CD14-positive monocyte (primary cell): Measurements from ENCODE around the gene ATP11A. TPM values are rescaled to one million over a fixed set of nuclear protein-coding genes. Genes with fewer than 3 reads are reported as not detected.

Experiments
- DNase-seq, 3 donors: peaks; one replicate each; pipeline ENCODE4 v3.0.0-alpha.2; 2011 to 2022
- H2AFZ ChIP-seq: 2 replicates; pipeline ENCODE4 v1.6.0; 2012; ENCODE audit warnings: mild to moderate bottlenecking, low read depth, low read length, inconsistent platforms; ENCODE audit not compliant: insufficient read depth, poor library complexity, severe bottlenecking
- H3K27ac ChIP-seq, 2 donors: 1 replicate in 1 of 2; 2 replicates in 1 of 2; pipeline ENCODE4 v1.5.1; 2012 to 2013; ENCODE audit warnings: low read length in 2 of 2, control low read depth in 1 of 2, inconsistent platforms in 1 of 2, low read depth in 1 of 2, mild to moderate bottlenecking in 1 of 2
- H3K27me3 ChIP-seq, 2 donors: one replicate each; pipeline versions ENCODE4 v1.6.0 to v1.6.1; 2011 to 2013; ENCODE audit warnings: low read length in 2 of 2; ENCODE audit not compliant: control insufficient read depth in 2 of 2, insufficient read depth in 2 of 2
- H3K36me3 ChIP-seq, 2 donors: replicated peaks in 1 of 2; 1 replicate in 1 of 2; 2 replicates in 1 of 2; pipeline versions ENCODE4 v1.5.1 to v1.6.1; 2012 to 2013; ENCODE audit warnings: low read length in 2 of 2, control low read depth in 1 of 2, inconsistent platforms in 1 of 2, mild to moderate bottlenecking in 1 of 2; ENCODE audit not compliant: insufficient read depth in 2 of 2, control insufficient read depth in 1 of 2
- H3K4me1 ChIP-seq, 2 donors: 1 replicate in 1 of 2; 2 replicates in 1 of 2; pipeline versions ENCODE4 v1.5.1 to v1.6.1; 2012 to 2013; ENCODE audit warnings: low read length in 2 of 2, control low read depth in 1 of 2, inconsistent platforms in 1 of 2, mild to moderate bottlenecking in 1 of 2, moderate library complexity in 1 of 2; ENCODE audit not compliant: insufficient read depth in 2 of 2, control insufficient read depth in 1 of 2
- H3K4me2 ChIP-seq: replicated peaks from 2 replicates; pipeline ENCODE3; 2012; ENCODE audit warnings: low read length, moderate library complexity, mild to moderate bottlenecking; ENCODE audit not compliant: poor library complexity, severe bottlenecking; ENCODE audit errors: extremely low read depth
- H3K4me3 ChIP-seq, 3 experiments: fragments of 200-600 bp in 1 of 3; sonication (generic) in 1 of 3; replicated peaks in 1 of 3; 1 replicate in 2 of 3; 2 replicates in 1 of 3; pipeline ENCODE4 v1.5.1; 2011 to 2013; ENCODE audit warnings: low read length in 3 of 3, mild to moderate bottlenecking in 3 of 3, control low read depth in 2 of 3, low read depth in 2 of 3, inconsistent platforms in 1 of 3, moderate library complexity in 1 of 3
- H3K79me2 ChIP-seq: 2 replicates; pipeline ENCODE4 v1.6.0; 2012; ENCODE audit warnings: mild to moderate bottlenecking, control low read depth, inconsistent platforms, low read length, moderate library complexity; ENCODE audit not compliant: insufficient read depth
- H3K9ac ChIP-seq: 2 replicates; pipeline ENCODE4 v1.6.0; 2017; ENCODE audit warnings: low read length, mild to moderate bottlenecking; ENCODE audit not compliant: insufficient read depth, poor library complexity, severe bottlenecking
- H3K9me3 ChIP-seq, 2 donors: replicated peaks in 1 of 2; 1 replicate in 1 of 2; 2 replicates in 1 of 2; pipeline versions ENCODE4 v1.5.1 to v1.6.1; 2012 to 2013; ENCODE audit warnings: low read length in 2 of 2, control low read depth in 1 of 2; ENCODE audit not compliant: control insufficient read depth in 1 of 2, insufficient read depth in 1 of 2
- H4K20me1 ChIP-seq: 2 replicates; pipeline ENCODE4 v1.6.0; 2012; ENCODE audit warnings: mild to moderate bottlenecking, low read length, control low read depth, moderate library complexity; ENCODE audit not compliant: insufficient read depth
- H3K27ac Mint-ChIP-seq, 7 donors: one replicate each; pipeline ENCODE4 v1.8.0; 2020; ENCODE audit warnings: mild to moderate bottlenecking in 7 of 7, mixed read lengths in 7 of 7, moderate library complexity in 6 of 7, inconsistent platforms in 2 of 7
- H3K27me3 Mint-ChIP-seq, 3 donors: one replicate each; pipeline ENCODE4 v1.8.0; 2021 to 2022; ENCODE audit warnings: low read depth in 3 of 3, mild to moderate bottlenecking in 3 of 3, mixed read lengths in 3 of 3, moderate library complexity in 3 of 3, inconsistent platforms in 1 of 3
- H3K36me3 Mint-ChIP-seq, 2 donors: one replicate each; pipeline ENCODE4 v1.8.0; 2020; ENCODE audit warnings: mixed read lengths in 2 of 2, inconsistent platforms in 1 of 2, mild to moderate bottlenecking in 1 of 2
- H3K4me1 Mint-ChIP-seq: one replicate; pipeline ENCODE4 v1.8.0; 2020; ENCODE audit warnings: mild to moderate bottlenecking, mixed read lengths
- H3K4me3 Mint-ChIP-seq, 2 donors: one replicate each; pipeline ENCODE4 v1.8.0; 2020; ENCODE audit warnings: mild to moderate bottlenecking in 2 of 2, mixed read lengths in 2 of 2, moderate library complexity in 1 of 2
- H3K9me3 Mint-ChIP-seq, 7 donors: one replicate each; pipeline ENCODE4 v1.8.0; 2020 to 2022; ENCODE audit warnings: mixed read lengths in 7 of 7, mild to moderate bottlenecking in 6 of 7, moderate library complexity in 6 of 7, inconsistent platforms in 2 of 7
- WGBS: methylation state at CpG from one replicate; pipeline ENCODE4 v1.1.5; 2013; ENCODE audit warnings: missing lambda C conversion rate; ENCODE audit not compliant: insufficient coverage; 5-methylcytosine and 5-hydroxymethylcytosine counted together
- intact Hi-C, 2 donors: fragments of 100-400 bp; cut with micrococcal nuclease; formaldehyde crosslinking; loops; one replicate each; pipeline versions ENCODE4 v1.15.0 to v1.15.1; 2023
- polyA plus RNA-seq, 3 donors: library from polyadenylated mRNA; depleted of rRNA in 1 of 3; unstranded in 2 of 3; stranded (reverse) in 1 of 3; fragments of 300-500 nt in 2 of 3; fragments of >200 nt in 1 of 3; fragmentation: Illumina TruSeq in 2 of 3; gene quantifications; 1 replicate in 2 of 3; 2 replicates in 1 of 3; pipeline ENCODE4 v1.2.3, GENCODE V29; 2012 to 2021
- TF ChIP-seq, protein P1 (sequence below): fragments of 200-600 bp; IDR thresholded peaks from one replicate; pipeline ENCODE4 v1.8.0; 2022; ENCODE audit warnings: antibody characterized with exemption, mild to moderate bottlenecking

ATP11A gene
- polyA plus RNA-seq, 3 donors = 7.2 to 45.4 (median 7.6) TPM

- intact Hi-C loops = no loop called here
- no peaks in the 10 kb centered on the region for H3K9me3 ChIP-seq
- H3K4me1 ChIP-seq = no peaks in the 10 kb centered on the region
- DNase-seq = no peak
- no peak overlapping the region for H3K4me3 ChIP-seq
- H3K27me3 ChIP-seq = peaks cover 0 to 9% of the 10 kb centered on the region in 2 donors
- WGBS = 94% methylated on average over 3 of the region's 5 CpGs
- peaks cover 0 to 3% (median 0%) of the 10 kb centered on the region in 7 donors for H3K9me3 Mint-ChIP-seq
- H3K4me1 Mint-ChIP-seq = peaks cover 8% of the 10 kb centered on the region
- H3K27ac ChIP-seq = no peak overlapping the region
- H4K20me1 ChIP-seq = peaks cover 39% of the 10 kb centered on the region
- H3K4me3 Mint-ChIP-seq = no peak overlapping the region
- no peak overlapping the region for H2AFZ ChIP-seq
- no peaks in the 10 kb centered on the region for H3K79me2 ChIP-seq
- peaks cover 13 to 24% (median 19%) of the 10 kb centered on the region in 3 donors for H3K27me3 Mint-ChIP-seq
- TF ChIP-seq, protein P1, sequence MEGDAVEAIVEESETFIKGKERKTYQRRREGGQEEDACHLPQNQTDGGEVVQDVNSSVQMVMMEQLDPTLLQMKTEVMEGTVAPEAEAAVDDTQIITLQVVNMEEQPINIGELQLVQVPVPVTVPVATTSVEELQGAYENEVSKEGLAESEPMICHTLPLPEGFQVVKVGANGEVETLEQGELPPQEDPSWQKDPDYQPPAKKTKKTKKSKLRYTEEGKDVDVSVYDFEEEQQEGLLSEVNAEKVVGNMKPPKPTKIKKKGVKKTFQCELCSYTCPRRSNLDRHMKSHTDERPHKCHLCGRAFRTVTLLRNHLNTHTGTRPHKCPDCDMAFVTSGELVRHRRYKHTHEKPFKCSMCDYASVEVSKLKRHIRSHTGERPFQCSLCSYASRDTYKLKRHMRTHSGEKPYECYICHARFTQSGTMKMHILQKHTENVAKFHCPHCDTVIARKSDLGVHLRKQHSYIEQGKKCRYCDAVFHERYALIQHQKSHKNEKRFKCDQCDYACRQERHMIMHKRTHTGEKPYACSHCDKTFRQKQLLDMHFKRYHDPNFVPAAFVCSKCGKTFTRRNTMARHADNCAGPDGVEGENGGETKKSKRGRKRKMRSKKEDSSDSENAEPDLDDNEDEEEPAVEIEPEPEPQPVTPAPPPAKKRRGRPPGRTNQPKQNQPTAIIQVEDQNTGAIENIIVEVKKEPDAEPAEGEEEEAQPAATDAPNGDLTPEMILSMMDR = no peak
- peaks cover 63 to 90% of the 10 kb centered on the region in 2 donors for H3K36me3 Mint-ChIP-seq
- no peak overlapping the region for H3K4me2 ChIP-seq
- H3K27ac Mint-ChIP-seq = peak overlapping the region in 1 of 7 donors; percentile 6
- H3K36me3 ChIP-seq = peaks cover 68 to 84% of the 10 kb centered on the region in 2 donors
- no peak overlapping the region for H3K9ac ChIP-seq
These were observed 178.5 kb downstream of the ATP11A start for GRCh38 chr13:112868308-112868707.

- Histone ChIP-seq H3K36me3 (peaks cover 66 to 91% of the 10 kb centered on the region in 2 donors), H3K9me3 (no peaks in the 10 kb centered on the region), H3K4me3 (no peak overlapping the region), H3K27me3 (peaks cover 0 to 9% of the 10 kb centered on the region in 2 donors), H2AFZ (no peak overlapping the region), H3K9ac (no peak overlapping the region), H3K4me2 (no peak overlapping the region), H3K4me1 (no peaks in the 10 kb centered on the region), H3K79me2 (no peaks in the 10 kb centered on the region), H4K20me1 (peaks cover 50% of the 10 kb centered on the region), H3K27ac (no peak overlapping the region)
- intact Hi-C loops = loop anchor here in 1 of 2 donors (5.0 kb wide), 1 partner anchor 227 kb away; no protein-coding TSS in a partner anchor
- Mint-ChIP-seq H3K27me3 (peaks cover 13 to 27% (median 19%) of the 10 kb centered on the region in 3 donors), H3K4me1 (peaks cover 19% of the 10 kb centered on the region), H3K36me3 (peaks cover 66 to 86% of the 10 kb centered on the region in 2 donors), H3K9me3 (peaks cover 0 to 3% (median 0%) of the 10 kb centered on the region in 7 donors), H3K4me3 (no peak overlapping the region), H3K27ac (peak overlapping the region in 2 of 7 donors; percentile 14 to 15)
- TF ChIP-seq, protein P1 = no peak
- 60% methylated on average over 14 of the region's 15 CpGs for WGBS
- no peak for DNase-seq
These were observed 179.6 kb downstream of the ATP11A start for GRCh38 chr13:112869202-112870050.
